Thoracic aorta (tissue), 2 donors: ENCODE measurements around the gene TENM4. TPM values are rescaled to one million over a fixed set of nuclear protein-coding genes. Genes with fewer than 3 reads are reported as not detected.

Source experiments
- ATAC-seq: fragments of 150-250 bp; one replicate; pipeline ENCODE4 v1.8.0; 2017; ENCODE audit warnings: low read depth; ENCODE audit not compliant: insufficient number of reproducible peaks, low FRiP score
- DNase-seq: peaks from one replicate; pipeline ENCODE4 v3.0.0-alpha.2; 2020; ENCODE audit warnings: low spot score
- H3K27ac ChIP-seq, 2 donors: fragments of 200-600 bp; sonication (generic); 1 replicate in 1 of 2; 2 replicates in 1 of 2; pipeline ENCODE4 v1.5.1; 2016; ENCODE audit warnings: mild to moderate bottlenecking in 2 of 2, moderate library complexity in 2 of 2
- H3K27me3 ChIP-seq: fragments of 200-600 bp; sonication (generic); replicated peaks from 2 replicates; pipeline ENCODE4 v1.6.0; 2016; ENCODE audit warnings: mild to moderate bottlenecking; ENCODE audit not compliant: insufficient read depth
- H3K36me3 ChIP-seq: fragments of 200-600 bp; sonication (generic); one replicate; pipeline ENCODE4 v1.5.1; 2016
- H3K4me1 ChIP-seq, 2 donors: fragments of 200-600 bp; sonication (generic); 1 replicate in 1 of 2; 2 replicates in 1 of 2; pipeline versions ENCODE4 v1.5.1 to v1.6.0; 2016; ENCODE audit warnings: low read depth in 2 of 2, mild to moderate bottlenecking in 1 of 2; ENCODE audit not compliant: control insufficient read depth in 1 of 2
- H3K4me3 ChIP-seq: fragments of 200-600 bp; sonication (generic); 2 replicates; pipeline ENCODE4 v1.5.1; 2016; ENCODE audit warnings: mild to moderate bottlenecking
- H3K9me3 ChIP-seq: fragments of 200-600 bp; sonication (generic); 2 replicates; pipeline ENCODE4 v1.5.1; 2016
- CTCF ChIP-seq: fragments of 200-600 bp; sonication (generic); IDR thresholded peaks from one replicate; pipeline ENCODE4 v1.5.1; 2019; ENCODE audit warnings: antibody characterized with exemption
- total RNA-seq, 2 donors: library from RNA; depleted of rRNA; stranded (reverse); fragments of >200 nt; gene quantifications; one replicate each; pipeline versions ENCODE4 v1.1.0 to v1.2.3, GENCODE V29; 2016

The TENM4 gene
- total RNA-seq, 2 donors from 2014 or later = 6.1 to 13.3 TPM

GRCh38 chr11:78657441-78657840, 783.4 kb downstream of the TENM4 start:
- no peaks in the 10 kb centered on the region for H3K27me3 ChIP-seq
- H3K4me1 ChIP-seq = no peaks in the 10 kb centered on the region
- no peaks in the 10 kb centered on the region for H3K36me3 ChIP-seq
- DNase-seq (no peak), ATAC-seq (no peak)
- no peaks in the 10 kb centered on the region for H3K9me3 ChIP-seq
- no peak overlapping the region for H3K27ac ChIP-seq
- no peak overlapping the region for H3K4me3 ChIP-seq
- TF ChIP-seq CTCF = no peak

- Histone ChIP-seq H3K27ac (no peak overlapping the region), H3K4me3 (no peak overlapping the region), H3K4me1 (no peaks in the 10 kb centered on the region), H3K27me3 (no peaks in the 10 kb centered on the region), H3K36me3 (no peaks in the 10 kb centered on the region), H3K9me3 (no peaks in the 10 kb centered on the region)
- DNase-seq (no peak), ATAC-seq (no peak)
- TF ChIP-seq CTCF = no peak
These were observed 783.8 kb downstream of the TENM4 start for GRCh38 chr11:78656984-78657383.

GRCh38 chr11:78656327-78656726, 784.5 kb downstream of the TENM4 start:
- no peak overlapping the region for H3K27ac ChIP-seq
- no peak for ATAC-seq
- H3K4me3 ChIP-seq = no peak overlapping the region
- H3K27me3 ChIP-seq = no peaks in the 10 kb centered on the region
- no peaks in the 10 kb centered on the region for H3K36me3 ChIP-seq
- H3K9me3 ChIP-seq = no peaks in the 10 kb centered on the region
- no peak for DNase-seq
- H3K4me1 ChIP-seq = no peaks in the 10 kb centered on the region
- no peak for TF ChIP-seq CTCF

GRCh38 chr11:78655561-78655960, 785.3 kb downstream of the TENM4 start:
- Histone ChIP-seq H3K4me3 (no peak overlapping the region), H3K27me3 (no peaks in the 10 kb centered on the region), H3K9me3 (no peaks in the 10 kb centered on the region), H3K27ac (no peak overlapping the region), H3K36me3 (no peaks in the 10 kb centered on the region), H3K4me1 (no peaks in the 10 kb centered on the region)
- no peak for TF ChIP-seq CTCF
- ATAC-seq = no peak
- no peak for DNase-seq

GRCh38 chr11:78654866-78655265, 786.0 kb downstream of the TENM4 start:
- H3K4me3 ChIP-seq = no peak overlapping the region
- no peaks in the 10 kb centered on the region for H3K4me1 ChIP-seq
- TF ChIP-seq CTCF = no peak
- no peak for ATAC-seq
- no peaks in the 10 kb centered on the region for H3K27me3 ChIP-seq
- DNase-seq = no peak
- H3K36me3 ChIP-seq = no peaks in the 10 kb centered on the region
- no peaks in the 10 kb centered on the region for H3K9me3 ChIP-seq
- H3K27ac ChIP-seq = no peak overlapping the region
